HG03565 (cell line): ENCODE data around the gene LRRTM4.
"Not testable (repeated sequence)": the region's sequence is repeated elsewhere in the genome, so short reads cannot be mapped to it uniquely, and the experiment has no call there.

Experiments used
- ATAC-seq: cut with Tn5 transposase; IDR thresholded peaks from one replicate; pipeline ENCODE4 v1.9.1; 2021; ENCODE audit warnings: mild to moderate bottlenecking, moderate library complexity; ENCODE audit not compliant: unreplicated experiment

The LRRTM4 gene

DNA sequence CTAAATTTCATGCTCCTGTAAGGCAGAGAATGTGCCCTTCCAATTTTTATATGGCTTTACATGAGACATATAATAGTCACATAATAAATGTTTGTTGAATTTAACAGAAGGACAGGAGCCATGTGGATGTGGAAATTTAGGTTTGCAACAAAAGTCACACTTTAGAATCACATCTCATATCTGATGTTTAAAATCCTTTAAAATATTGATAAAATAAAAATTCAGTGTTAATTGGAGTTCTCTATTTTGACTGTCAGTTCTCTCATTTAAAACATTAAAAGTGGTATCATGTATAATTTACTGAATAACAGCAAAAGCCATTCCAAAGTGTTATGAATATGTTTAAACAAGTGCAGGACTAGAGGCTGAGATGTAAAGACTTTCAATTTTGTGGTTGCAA lies 594.1 kb downstream of the LRRTM4 start:
- ATAC-seq, result no peak

DNA sequence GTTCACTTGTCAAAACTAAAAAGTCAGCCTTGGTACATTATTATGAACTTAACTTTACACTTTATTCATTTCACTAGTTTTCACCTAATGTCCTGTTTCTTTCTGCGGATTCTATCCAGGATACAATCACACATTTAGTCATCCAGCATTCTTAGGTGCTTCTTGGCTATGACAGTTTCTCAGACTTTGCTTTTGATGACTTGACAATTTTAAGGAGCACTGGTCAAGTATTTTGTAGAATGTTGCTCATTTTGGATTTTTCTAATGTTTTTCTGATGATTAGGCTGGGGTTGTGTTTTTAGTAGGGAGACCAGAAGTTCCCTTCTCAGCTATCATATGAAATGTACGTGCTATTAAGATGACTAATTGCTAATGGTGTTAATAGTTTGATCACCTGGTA lies 601.2 kb downstream of the LRRTM4 start:
- no peak for ATAC-seq

DNA sequence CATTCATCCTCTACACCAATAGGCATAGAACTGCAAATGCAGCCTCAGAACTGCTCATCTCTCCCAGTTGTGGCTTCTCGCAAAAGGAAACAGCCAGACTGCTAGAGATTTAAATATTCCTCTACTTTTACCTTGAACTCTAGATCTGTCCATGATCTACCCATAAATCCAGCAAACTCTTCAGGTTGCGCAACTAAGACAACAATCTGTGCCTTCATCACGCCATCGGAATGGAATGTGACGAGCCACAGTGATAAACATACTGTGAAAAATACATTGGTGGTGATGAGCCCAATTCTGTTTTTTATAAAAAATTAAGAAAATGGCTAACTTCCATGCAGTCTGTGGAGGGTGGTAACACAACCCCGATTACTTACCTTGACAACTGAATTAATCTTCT lies 626.7 kb downstream of the LRRTM4 start:
- ATAC-seq, result no peak

DNA sequence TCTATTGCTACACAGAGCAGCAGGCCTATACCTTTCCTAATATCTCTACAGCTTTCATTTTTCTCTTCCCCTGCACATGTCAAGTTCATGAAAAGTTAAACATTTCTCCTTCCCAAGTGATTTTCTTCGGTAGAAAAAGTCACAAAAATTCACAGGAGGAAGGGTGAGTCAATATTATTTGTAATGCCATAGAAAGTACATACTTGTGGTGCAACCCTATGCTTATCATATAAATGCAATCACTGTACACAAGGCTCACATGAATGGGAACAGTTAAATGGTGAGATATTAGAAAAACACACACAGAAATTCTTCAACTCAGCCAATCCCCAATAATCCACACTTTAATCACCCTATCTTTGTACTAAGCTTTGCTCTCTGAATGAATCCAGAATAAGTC lies 651.6 kb downstream of the LRRTM4 start:
- no peak for ATAC-seq

DNA sequence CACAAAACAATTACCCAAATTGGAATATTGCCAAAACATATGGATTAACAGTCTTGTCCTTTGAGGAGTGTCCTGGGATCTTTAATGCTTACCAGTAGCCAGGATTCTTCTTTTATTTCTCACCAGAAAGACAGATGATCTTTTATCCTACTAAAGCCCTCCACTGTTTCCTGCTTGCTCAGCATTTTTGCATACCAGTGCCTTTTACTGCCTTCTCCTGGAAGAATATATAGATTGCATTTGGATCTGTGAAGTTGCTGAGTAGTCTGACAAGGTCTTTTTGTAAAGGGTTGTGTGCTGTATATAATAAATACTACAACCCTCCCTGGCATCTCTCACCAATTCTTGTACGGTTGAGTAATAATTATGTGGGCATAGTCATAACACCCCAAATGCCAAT lies 652.2 kb downstream of the LRRTM4 start:
- no peak for ATAC-seq

DNA sequence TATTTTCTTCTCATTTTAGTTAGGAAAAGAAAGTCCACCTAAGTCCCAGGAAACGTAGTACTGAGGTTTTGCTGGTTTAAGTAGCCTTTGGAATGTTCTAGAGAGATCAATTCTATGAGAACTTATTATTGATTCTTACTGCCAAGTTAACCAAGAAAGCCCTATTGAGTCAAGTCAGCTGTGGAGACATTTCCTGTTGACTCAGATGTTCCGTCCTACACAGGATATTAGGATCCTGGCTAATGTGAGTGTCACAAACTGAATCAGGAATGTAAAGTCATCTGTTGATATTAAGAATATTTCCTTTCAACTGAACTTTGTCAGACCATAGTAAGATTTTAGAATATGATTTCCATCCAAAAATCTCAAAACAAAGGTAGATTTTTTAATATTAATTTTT lies 654.3 kb downstream of the LRRTM4 start:
- no peak for ATAC-seq

DNA sequence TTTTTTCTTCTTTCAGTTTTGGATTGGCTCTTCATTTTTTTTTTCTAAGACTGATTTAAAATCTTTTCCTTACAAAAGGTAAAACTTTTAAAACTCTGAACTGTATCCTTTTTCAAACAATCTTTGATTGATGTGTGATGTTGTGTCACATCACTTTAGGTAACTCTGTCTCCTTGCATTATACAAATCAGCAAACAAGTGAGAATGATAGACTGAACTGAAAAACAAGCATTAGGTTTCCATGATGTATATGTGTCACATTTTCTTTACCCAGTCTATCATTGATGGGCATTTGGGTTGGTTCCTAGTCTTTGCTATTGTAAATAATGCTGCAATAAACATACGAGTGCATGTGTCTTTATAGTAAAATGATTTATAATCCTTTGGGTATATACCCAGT lies 655.7 kb downstream of the LRRTM4 start:
- no peak for ATAC-seq

DNA sequence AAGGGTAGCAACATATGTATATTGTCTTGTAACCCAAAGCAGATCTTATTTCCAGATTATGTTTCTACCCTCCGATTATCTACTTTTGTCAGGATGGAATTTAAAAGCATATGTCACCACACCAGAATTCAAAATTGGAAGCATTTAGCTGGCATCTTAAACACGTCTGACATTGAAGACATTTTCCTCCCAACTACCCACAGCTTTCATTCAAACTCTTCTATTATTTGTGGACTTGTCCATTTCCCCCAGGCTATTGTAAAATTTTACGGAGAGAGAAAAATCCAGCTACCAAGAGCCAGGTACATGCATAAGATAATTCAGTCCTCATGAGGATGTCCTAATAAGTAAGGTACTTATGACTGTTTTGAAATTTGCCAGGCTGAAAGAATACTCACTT lies 659.3 kb downstream of the LRRTM4 start:
- no peak for ATAC-seq

DNA sequence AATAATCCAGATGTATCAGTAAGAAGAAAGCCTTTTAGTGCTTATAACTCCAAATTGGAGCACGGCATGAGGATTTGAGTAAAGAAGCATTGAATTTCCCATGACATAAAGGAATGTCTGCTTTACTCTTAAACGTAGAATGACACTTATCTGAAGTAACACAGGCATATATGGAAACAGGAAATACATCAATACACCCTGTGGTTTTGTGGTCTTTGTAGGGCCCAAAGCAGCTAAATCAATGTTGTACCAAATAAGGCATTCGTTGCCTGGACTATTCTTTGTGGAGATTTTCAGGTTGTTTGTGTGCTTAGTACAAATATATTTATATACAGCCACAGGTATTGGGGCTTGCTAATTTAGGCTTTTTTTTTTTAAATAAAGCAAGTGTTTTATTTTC lies 660.5 kb downstream of the LRRTM4 start:
- ATAC-seq, result no peak

DNA sequence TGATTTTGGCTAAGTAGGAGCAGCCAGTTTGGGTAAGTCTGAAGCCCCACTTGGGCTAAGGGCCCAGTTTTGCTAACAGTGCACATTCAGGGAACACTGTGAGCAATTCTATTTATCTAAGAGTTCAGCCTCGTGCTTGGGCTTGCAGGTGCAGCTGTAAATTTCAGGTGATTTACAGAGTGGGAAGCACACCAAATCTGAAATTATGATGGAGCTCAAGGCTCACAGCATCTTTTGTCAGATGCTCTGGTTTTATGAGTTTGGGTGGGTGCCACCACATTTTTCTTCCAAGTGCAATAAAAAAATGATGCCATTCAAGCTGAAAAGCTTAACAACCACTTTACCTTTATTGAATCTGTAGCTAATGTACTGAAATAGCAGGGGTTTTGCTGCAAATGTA lies 671.2 kb downstream of the LRRTM4 start:
- ATAC-seq, result no peak

DNA sequence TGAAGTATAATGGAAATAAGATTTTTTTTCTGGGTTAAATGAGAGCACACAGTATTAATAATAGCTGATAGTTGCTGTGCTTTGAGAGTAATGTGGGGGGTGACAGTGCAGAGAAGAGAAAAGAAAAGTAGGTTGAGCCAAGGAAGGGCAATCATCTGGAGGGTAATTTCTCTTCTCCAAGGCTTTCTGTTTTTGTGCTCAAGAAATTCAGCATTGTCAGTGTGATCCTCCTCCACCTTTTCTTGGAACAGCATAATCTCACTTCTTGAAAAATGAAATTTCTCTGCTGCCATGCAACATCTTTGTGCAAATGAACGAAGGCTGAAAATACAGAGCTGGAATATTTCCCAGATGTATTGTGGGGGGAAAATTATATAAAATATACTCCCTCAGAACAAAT lies 673.1 kb downstream of the LRRTM4 start:
- ATAC-seq, result no peak

DNA sequence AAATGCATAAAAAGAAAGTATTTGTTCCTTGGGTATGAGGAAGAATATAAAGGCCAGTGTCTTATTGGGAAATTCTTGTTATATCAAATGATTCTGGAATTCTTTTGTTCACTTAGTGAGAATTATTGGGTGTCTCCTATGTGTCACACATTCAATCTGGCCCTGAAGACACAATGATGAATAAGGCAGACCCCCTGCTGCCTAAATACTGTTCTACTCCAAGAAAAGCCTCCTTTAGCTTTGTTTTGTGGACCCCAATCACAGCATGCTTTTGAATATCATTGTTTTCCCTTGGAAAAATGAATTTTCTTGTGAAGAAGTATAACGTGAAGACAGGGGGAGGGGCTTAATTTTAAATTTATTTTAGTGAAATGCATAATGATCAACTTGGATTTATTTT lies 682.4 kb downstream of the LRRTM4 start:
- no peak for ATAC-seq

DNA sequence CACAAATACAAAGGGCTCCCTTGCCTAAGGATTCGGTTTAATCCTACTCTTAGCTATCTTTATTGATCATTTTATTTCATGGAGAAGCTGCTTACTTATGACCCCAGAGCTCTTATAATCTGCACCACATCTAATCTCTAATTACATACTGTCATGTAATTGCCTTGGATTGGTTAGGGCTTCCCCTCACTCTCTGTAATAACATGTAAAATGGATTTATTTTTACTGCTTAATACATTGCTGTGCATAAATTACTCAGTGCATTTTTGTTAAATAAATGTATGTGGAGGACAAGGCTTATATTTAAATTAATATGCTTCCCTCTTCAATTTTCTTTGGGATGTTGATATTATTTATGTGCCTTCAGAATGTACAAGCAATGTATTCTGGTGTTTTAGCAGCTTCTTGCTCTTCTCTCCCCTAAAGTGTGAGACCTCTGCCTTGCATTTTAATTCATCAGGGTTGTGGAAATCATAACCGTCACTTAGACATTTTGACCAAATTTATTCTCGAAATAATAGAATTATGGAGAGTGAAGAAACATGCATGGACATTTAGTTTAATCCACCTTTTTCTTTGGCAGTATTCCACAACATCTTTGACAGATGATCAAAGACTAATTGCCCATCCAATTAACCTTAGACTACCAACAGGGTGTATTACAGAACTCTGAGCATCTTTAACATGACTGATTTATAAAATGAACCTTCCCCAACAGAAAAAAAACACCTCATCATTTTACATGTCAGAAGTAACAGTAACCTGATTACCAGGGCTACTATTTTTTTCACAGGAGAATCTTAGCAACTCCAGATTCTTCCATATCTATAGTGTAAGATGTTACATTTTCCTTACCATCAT lies 692.6 kb downstream of the LRRTM4 start:
- no peak for ATAC-seq

DNA sequence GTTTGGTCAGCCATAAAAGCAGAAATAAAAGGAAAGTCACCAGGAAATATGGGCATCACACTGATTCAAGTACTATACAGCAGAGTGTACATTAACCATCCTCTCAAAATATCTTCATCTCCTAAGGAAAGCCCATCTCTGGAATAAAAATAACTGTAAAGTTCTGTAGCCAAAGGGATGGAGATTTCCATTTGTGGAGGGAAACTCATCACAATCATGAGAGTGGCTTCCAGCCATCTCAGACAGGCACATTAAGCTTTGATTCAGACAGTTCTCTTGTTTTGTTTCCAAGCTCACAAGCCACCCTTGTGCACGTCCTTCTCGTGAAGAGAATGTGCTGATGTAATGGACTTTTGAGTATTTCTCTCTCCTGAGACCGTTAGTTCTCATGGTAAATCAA lies 695.5 kb downstream of the LRRTM4 start:
- ATAC-seq, result no peak

DNA sequence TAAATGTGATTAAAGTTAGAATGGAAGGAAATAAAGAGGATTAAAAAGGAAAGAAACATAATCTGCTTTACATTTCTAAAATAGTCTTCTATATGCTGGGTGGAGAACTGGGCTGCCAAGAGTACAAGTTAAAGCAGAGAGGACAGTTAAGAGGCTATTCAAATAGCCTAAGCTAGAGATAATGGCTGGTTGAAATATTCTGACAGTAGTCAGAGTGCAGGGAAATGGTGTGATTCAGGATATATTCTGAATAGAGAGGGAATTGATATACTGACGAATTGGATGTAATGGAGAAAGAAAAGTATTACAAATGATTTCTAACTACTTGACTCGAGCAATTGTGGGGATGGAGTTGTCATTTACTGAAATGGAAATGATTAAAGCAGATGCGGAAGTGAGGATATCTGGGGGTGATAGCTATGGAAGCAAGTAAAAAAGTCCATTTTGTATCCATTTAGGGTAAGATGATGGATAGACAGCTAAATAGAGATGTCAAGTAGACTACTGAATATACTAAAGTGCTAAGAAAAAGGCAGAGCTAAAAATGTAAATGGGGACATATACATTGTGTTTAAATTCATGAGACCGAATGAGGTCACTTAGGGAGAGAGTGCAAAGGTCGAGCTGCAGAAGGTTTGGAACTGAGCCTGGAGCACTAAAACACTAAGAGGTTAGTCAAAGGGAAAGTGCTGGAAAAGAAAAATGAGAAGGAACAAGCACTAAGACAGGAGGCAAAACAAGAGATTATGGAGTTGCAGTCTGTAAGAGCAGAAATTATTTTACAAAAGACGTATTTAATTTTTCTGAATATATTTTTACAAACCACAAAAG lies 696.8 kb downstream of the LRRTM4 start:
- no peak for ATAC-seq

DNA sequence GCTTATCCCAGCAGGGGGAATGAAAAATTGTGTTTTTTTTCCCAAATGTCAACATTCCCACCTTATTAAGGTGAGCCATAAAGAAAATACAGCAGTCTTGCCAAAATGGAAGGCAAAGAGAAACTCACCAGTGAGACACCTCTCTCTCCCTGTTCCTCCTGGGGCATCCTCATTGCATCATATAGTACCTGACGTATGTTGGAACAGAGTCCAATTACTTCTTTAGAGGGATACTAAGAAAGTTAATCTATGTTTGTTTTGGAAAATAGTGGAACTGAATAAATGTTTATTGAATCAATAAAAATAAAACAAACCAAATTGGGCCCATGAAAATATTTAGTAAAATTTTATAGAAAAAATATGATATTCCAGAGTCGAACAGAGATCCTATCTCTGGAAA lies 700.4 kb downstream of the LRRTM4 start:
- no peak for ATAC-seq

DNA sequence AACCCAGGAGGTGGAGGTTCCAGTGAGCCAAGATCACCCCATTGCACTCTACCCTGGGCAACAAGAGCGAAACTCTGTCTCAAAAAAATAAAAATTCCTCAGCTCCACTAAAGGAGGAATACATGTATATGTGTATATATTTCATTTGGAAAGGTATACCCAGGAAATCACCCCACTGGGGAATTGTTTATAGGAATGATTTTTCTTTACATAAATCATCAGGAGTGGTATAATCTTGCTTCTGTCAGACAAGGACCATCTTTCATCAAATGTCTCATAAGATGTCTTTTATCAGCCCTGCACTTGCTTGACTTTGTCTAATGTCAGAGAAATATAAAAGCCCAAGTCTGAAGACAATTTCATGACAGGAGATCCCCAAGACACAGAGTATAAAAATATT lies 709.1 kb downstream of the LRRTM4 start:
- no peak for ATAC-seq

DNA sequence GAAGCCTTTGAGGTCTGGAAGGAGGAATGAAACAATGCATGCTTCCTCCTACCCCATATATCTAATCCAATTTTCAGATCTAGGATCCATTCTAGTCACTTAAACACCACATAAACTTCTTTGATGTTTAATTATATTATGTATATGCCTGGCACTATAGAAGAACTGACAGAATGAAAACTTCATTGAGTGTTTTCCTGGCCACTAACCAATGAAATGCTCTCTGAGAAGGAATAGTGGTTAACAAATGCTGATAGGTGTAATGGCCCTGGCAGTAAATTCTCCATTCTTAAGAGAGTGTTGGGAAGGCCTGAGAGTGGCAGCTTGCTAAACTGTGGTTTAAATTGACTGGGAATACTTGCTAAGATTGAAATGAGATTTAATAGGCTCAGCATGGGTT lies 710.0 kb downstream of the LRRTM4 start:
- no peak for ATAC-seq

DNA sequence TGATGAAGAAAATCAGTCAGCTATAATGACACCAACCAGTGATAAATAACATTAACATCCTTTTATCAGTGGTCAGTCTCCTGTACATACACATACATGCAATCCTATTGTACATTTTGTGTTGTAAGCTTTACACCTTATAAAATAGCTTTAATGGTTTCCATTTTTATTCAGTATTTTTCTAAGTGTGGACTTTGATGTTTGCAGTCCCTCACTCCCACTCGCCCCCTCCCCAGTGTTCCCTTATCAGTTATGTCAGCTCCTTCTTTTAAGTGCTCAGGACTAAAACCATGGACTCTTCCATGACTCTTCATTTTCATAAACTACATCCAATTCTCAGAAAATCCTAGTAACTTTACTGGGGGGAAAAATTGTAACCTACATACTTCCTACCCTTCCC lies 713.0 kb downstream of the LRRTM4 start:
- ATAC-seq, result no peak

DNA sequence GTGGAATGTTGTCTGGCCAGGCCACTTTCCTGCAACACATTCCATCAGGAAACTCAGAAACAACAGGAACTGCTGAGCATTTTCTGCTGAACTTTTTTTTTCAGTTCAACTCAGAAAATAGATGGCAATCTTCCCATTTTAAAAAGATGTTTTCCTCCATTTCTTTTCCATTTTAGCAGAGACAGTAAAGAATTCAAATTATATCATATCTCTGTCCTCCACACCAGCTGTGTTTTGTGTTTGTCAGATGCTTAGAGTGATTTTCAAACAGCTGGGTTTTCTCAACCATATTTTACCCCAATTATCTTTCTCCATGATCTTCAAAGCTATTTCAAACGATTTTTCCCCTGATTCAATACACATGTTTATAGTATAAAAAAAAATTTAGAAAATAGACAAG lies 713.4 kb downstream of the LRRTM4 start:
- ATAC-seq, result no peak

DNA sequence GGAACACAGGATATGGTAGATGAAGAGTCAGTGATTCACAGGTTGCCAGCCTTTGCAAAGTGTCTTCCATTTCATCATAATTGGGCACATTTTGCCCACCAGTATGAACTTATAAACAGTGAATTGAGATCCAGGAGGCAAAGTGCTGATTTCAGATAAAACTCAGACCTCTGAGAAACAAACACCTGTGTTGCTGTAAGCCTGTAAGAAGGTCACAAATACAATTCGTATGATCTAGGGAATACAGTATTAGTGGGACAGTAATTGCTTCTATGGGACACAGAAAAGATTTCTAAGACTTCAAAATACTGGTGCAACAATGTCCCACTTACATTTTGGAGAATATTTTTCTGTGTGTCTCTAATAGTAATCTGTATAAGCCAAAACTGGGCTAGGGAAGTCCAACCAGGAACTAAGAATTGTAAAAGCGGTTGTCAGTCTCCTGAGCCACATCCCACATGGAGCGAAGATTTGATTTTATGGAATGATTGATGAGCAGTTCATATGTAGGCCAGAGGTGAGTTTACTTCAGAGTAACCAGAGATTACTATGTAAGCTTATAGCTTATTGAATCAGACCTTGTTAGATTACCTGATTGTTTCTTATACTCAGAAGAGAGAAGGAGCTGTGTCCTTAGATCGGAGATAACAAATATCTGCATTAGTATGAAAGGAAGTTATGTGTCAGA lies 728.4 kb downstream of the LRRTM4 start:
- ATAC-seq, result no peak

DNA sequence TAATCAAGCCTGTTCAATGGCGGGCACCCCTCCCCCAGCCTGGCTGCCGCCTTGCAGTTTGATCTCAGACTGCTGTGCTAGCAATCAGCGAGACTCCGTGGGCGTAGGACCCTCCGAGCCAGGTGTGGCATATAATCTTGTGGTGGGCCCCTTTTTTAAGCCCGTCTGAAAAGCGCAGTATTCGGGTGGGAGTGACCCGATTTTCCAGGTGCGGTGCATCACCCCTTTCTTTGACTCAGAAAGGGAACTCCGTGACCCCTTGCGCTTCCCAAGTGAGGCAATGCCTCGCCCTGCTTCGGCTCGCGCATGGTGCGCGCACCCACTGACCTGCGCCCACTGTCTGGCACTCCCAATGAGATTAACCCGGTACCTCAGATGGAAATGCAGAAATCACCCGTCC lies 740.9 kb downstream of the LRRTM4 start:
- not testable (repeated sequence) for ATAC-seq
